Activated naive CD4-positive, alpha-beta T cell treated with anti-CD3 and anti-CD28 coated beads, Interleukin-2, amount 50 U/mL, for 72 hours (primary cell): ENCODE measurements around the gene CROT. TPM values are rescaled to one million over a fixed set of nuclear protein-coding genes. Genes with fewer than 3 reads are reported as not detected.

Experiments used
- ATAC-seq, 2 donors: fragments of 150-1000 bp; cut with Tn5 transposase; 2 replicates each; pipeline ENCODE4 v1.10.0; 2021; ENCODE audit warnings: mild to moderate bottlenecking in 2 of 2, moderate library complexity in 2 of 2
- DNase-seq, 2 donors: peaks; one replicate each; pipeline ENCODE4 v3.0.0; 2021 to 2022; ENCODE audit warnings: low spot score in 2 of 2
- H3K27ac Mint-ChIP-seq, 2 donors: one replicate each; pipeline ENCODE4 v1.8.0; 2022; ENCODE audit warnings: mild to moderate bottlenecking in 2 of 2, mixed read lengths in 2 of 2
- H3K36me3 Mint-ChIP-seq, 2 donors: one replicate each; pipeline ENCODE4 v1.8.0; 2022; ENCODE audit warnings: mixed read lengths in 2 of 2
- H3K9me3 Mint-ChIP-seq, 2 donors: one replicate each; pipeline ENCODE4 v1.8.0; 2022; ENCODE audit warnings: mixed read lengths in 2 of 2
- total RNA-seq, 2 donors: library from RNA; stranded (reverse); gene quantifications; one replicate each; pipeline ENCODE4 v1.2.3, GENCODE V29; 2022

The CROT gene
- total RNA-seq, 2 donors from 2014 or later: 7.5 to 9.5 TPM

- no peak overlapping the region for H3K27ac Mint-ChIP-seq
- no peaks in the 10 kb centered on the region for H3K36me3 Mint-ChIP-seq
- no peaks in the 10 kb centered on the region for H3K9me3 Mint-ChIP-seq
- no peak for DNase-seq
- peak in 1 of 2 donors; percentile 80 for ATAC-seq
Measured at GRCh38 chr7:87435546-87435945, 90.1 kb downstream of the CROT start.

- Mint-ChIP-seq H3K9me3 (no peaks in the 10 kb centered on the region), H3K27ac (no peak overlapping the region), H3K36me3 (no peaks in the 10 kb centered on the region)
- ATAC-seq (no peak), DNase-seq (no peak)
Measured at GRCh38 chr7:87445897-87446296, 100.4 kb downstream of the CROT start.

GRCh38 chr7:87447116-87447635 is 101.7 kb downstream of the CROT start:
- Mint-ChIP-seq H3K27ac (no peak overlapping the region), H3K9me3 (no peaks in the 10 kb centered on the region), H3K36me3 (no peaks in the 10 kb centered on the region)
- ATAC-seq (no peak), DNase-seq (no peak)

GRCh38 chr7:87448388-87448787 is 102.9 kb downstream of the CROT start:
- Mint-ChIP-seq H3K27ac (no peak overlapping the region), H3K36me3 (no peaks in the 10 kb centered on the region), H3K9me3 (no peaks in the 10 kb centered on the region)
- DNase-seq (no peak), ATAC-seq (no peak)

Other genes with a start within 250 kb of the CROT start
- gene DMTF1, start 193.2 kb upstream of the CROT start, total RNA-seq: 100 to 1,000 TPM in 1 of 2 donors, 10 to 100 TPM in 1; 85.1 to 106 TPM
- gene TMEM243, start 125.9 kb upstream of the CROT start, total RNA-seq: 10 to 100 TPM; 41.4 to 85.5 TPM
- gene ABCB4, start 130.0 kb downstream of the CROT start, total RNA-seq: not detected